HUES6 (cell line): ENCODE data around the gene MBNL1.

Source experiments
- H3K27ac ChIP-seq: 2 replicates; pipeline ENCODE4 v1.7.0; 2013; ENCODE audit warnings: low read depth, mild to moderate bottlenecking, low read length, inconsistent platforms
- H3K27me3 ChIP-seq: 2 replicates; pipeline ENCODE4 v1.6.1; 2013; ENCODE audit warnings: low read length; ENCODE audit not compliant: control insufficient read depth, insufficient read depth
- H3K36me3 ChIP-seq: 2 replicates; pipeline ENCODE4 v1.6.1; 2013; ENCODE audit warnings: low read length; ENCODE audit not compliant: control insufficient read depth, insufficient read depth
- H3K4me1 ChIP-seq: 2 replicates; pipeline ENCODE4 v1.6.1; 2013; ENCODE audit warnings: low read length; ENCODE audit not compliant: control insufficient read depth, insufficient read depth
- H3K4me3 ChIP-seq: 2 replicates; pipeline ENCODE4 v1.5.1; 2013; ENCODE audit warnings: low read depth, low read length
- H3K9ac ChIP-seq: one replicate; pipeline ENCODE4 v1.6.1; 2013; ENCODE audit warnings: mild to moderate bottlenecking, low read length
- H3K9me3 ChIP-seq: 2 replicates; pipeline ENCODE4 v1.6.1; 2013; ENCODE audit warnings: low read depth, low read length; ENCODE audit not compliant: control insufficient read depth, insufficient read depth

MBNL1 gene

DNA sequence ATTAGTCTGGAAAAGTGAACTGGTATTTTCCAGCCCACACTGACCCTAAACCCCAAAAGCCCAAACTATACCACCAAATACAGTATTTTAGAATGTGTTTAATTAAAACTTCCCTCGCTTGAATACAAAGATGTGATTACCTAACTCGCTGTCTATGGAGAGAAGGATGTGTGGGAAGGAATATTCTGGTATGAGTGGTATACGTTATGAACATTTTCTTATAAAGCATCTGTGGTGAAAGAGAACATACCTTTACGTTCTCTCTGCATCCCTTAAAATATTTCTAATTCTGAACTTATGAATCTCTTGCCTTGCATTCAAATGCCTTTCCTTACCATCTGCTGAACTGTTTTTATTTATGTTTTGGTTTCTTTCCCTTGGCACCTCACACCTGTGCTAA, 201.4 kb downstream of the MBNL1 start:
- Histone ChIP-seq H3K4me3 (no peak overlapping the region), H3K9me3 (no peaks in the 10 kb centered on the region), H3K27ac (no peak overlapping the region), H3K36me3 (no peaks in the 10 kb centered on the region), H3K4me1 (peaks cover 6% of the 10 kb centered on the region), H3K27me3 (no peaks in the 10 kb centered on the region), H3K9ac (no peak overlapping the region)

DNA sequence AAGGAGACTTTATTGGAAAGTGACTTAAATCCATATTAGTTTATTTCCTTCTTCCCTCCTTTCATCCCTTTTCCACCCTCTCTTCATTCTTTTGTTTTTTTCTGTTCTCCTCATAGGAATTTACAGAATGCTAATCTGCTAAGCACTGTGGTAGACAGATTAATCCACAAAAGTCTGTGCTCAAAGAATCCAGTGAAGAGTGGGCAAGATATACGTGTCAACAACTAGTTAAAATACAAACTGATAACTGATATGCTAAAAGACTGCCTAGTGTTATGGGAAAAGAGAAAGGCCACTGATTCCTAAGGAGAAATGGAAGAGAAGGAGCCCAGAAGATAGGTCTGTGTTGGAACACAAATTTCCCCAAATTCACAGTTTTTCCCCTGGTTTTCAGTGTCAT, 202.2 kb downstream of the MBNL1 start:
- Histone ChIP-seq H3K9ac (no peak overlapping the region), H3K27ac (no peak overlapping the region), H3K36me3 (no peaks in the 10 kb centered on the region), H3K27me3 (no peaks in the 10 kb centered on the region), H3K4me3 (no peak overlapping the region), H3K4me1 (peaks cover 6% of the 10 kb centered on the region), H3K9me3 (0 out of 2 replicates have a peak, but pooled peaks cover 3% of the 10 kb centered on the region)

- Histone ChIP-seq H3K9me3 (0 out of 2 replicates have a peak, but pooled peaks cover 3% of the 10 kb centered on the region), H3K4me3 (peak overlapping the region; percentile 27; the same call in 1 of the 2 replicates), H3K27ac (no peak overlapping the region), H3K4me1 (peaks cover 6% of the 10 kb centered on the region), H3K9ac (no peak overlapping the region), H3K36me3 (no peaks in the 10 kb centered on the region), H3K27me3 (no peaks in the 10 kb centered on the region)
Observed at GRCh38 chr3:152471814-152472671, 203.3 kb downstream of the MBNL1 start.

GRCh38 chr3:152472672-152472954, 203.9 kb downstream of the MBNL1 start:
- Histone ChIP-seq H3K36me3 (no peaks in the 10 kb centered on the region), H3K27ac (no peak overlapping the region), H3K9me3 (0 out of 2 replicates have a peak, but pooled peaks cover 3% of the 10 kb centered on the region), H3K4me3 (no peak overlapping the region), H3K27me3 (no peaks in the 10 kb centered on the region), H3K9ac (no peak overlapping the region), H3K4me1 (peaks cover 6% of the 10 kb centered on the region)

GRCh38 chr3:152474585-152474984, 205.9 kb downstream of the MBNL1 start:
- Histone ChIP-seq H3K27me3 (no peaks in the 10 kb centered on the region), H3K4me1 (peaks cover 6% of the 10 kb centered on the region), H3K9ac (no peak overlapping the region), H3K36me3 (no peaks in the 10 kb centered on the region), H3K27ac (no peak overlapping the region), H3K4me3 (no peak overlapping the region), H3K9me3 (0 out of 2 replicates have a peak, but pooled peaks cover 3% of the 10 kb centered on the region)

- Histone ChIP-seq H3K4me1 (no peaks in the 10 kb centered on the region), H3K36me3 (no peaks in the 10 kb centered on the region), H3K27me3 (no peaks in the 10 kb centered on the region), H3K9ac (no peak overlapping the region), H3K27ac (no peak overlapping the region), H3K4me3 (no peak overlapping the region), H3K9me3 (0 out of 2 replicates have a peak, but pooled peaks cover 3% of the 10 kb centered on the region)
Observed at GRCh38 chr3:152477422-152477821, 208.7 kb downstream of the MBNL1 start.

DNA sequence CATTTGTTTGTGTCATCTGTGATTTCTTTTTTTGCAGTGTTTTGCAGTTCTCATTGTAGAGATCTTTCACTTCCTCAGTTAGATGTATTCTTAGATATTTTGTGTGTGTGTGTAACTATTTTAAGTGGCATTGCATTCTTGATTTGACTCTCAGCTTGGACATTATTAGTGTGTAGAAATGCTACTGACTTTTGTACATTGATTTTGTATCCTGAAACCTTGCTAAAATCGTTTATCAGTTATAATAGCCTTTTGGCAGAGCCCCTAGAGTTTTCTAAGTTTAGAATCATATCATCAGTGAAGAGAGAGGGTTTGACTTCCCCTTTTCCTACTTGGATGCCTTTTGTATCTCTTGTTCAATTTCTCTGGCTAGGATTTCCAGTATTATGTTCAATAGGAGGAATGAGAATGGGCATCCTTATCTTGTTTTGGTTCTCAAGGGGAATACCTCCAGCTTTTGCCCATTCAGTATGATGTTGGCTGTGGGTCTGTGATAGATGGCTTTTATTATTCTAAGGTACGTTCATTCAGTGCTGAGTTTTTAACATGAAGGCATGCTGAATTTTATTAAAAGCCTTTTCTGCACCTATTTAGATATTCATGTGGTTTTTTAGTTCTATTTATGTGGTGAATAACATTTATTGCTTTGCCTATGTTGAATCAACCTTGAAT, 211.7 kb downstream of the MBNL1 start:
- Histone ChIP-seq H3K9ac (no peak overlapping the region), H3K4me1 (no peaks in the 10 kb centered on the region), H3K4me3 (no peak overlapping the region), H3K9me3 (peaks cover 4% of the 10 kb centered on the region; the same call in 1 of the 2 replicates), H3K36me3 (no peaks in the 10 kb centered on the region), H3K27me3 (no peaks in the 10 kb centered on the region), H3K27ac (no peak overlapping the region)

DNA sequence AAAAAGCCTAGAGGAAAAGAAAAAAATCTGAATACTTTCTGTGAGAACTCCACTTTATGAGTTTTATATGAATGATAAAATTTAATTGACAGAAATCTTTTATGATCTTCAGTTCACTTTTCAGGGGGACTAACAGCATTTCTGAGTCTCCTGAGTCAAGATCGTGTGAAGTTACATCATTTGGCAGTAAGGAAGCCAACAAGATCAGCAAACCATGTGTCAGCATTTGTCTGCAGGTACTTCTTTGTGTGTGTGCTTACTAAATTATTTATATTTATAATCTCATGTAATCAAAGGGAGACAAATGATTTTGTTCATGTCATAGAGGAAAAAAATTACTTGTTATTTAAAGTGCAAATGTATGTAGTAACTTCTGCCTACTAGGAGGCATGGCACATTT, 217.6 kb downstream of the MBNL1 start:
- H3K27ac ChIP-seq: no peak overlapping the region
- no peaks in the 10 kb centered on the region for H3K4me1 ChIP-seq
- no peaks in the 10 kb centered on the region for H3K27me3 ChIP-seq
- H3K4me3 ChIP-seq: no peak overlapping the region
- no peaks in the 10 kb centered on the region for H3K36me3 ChIP-seq
- H3K9me3 ChIP-seq: peaks cover 2% of the 10 kb centered on the region; the same call in 1 of the 2 replicates
- H3K9ac ChIP-seq: no peak overlapping the region

GRCh38 chr3:152488449-152488848, 219.7 kb downstream of the MBNL1 start:
- H3K4me1 ChIP-seq: no peaks in the 10 kb centered on the region
- no peaks in the 10 kb centered on the region for H3K27me3 ChIP-seq
- no peak overlapping the region for H3K27ac ChIP-seq
- H3K9me3 ChIP-seq: no peaks in the 10 kb centered on the region
- H3K4me3 ChIP-seq: no peak overlapping the region
- no peaks in the 10 kb centered on the region for H3K36me3 ChIP-seq
- H3K9ac ChIP-seq: no peak overlapping the region

GRCh38 chr3:152491922-152492321, 223.2 kb downstream of the MBNL1 start:
- no peaks in the 10 kb centered on the region for H3K27me3 ChIP-seq
- H3K9ac ChIP-seq: no peak overlapping the region
- no peaks in the 10 kb centered on the region; the same call in 1 of the 2 replicates for H3K4me1 ChIP-seq
- no peak overlapping the region for H3K4me3 ChIP-seq
- no peaks in the 10 kb centered on the region for H3K36me3 ChIP-seq
- H3K9me3 ChIP-seq: no peaks in the 10 kb centered on the region
- no peak overlapping the region for H3K27ac ChIP-seq

- H3K9me3 ChIP-seq: 0 out of 2 replicates have a peak, but pooled peaks cover 3% of the 10 kb centered on the region
- H3K27me3 ChIP-seq: no peaks in the 10 kb centered on the region
- H3K4me1 ChIP-seq: no peaks in the 10 kb centered on the region; the same call in 1 of the 2 replicates
- no peak overlapping the region for H3K4me3 ChIP-seq
- H3K9ac ChIP-seq: no peak overlapping the region
- no peak overlapping the region for H3K27ac ChIP-seq
- H3K36me3 ChIP-seq: no peaks in the 10 kb centered on the region
Observed at GRCh38 chr3:152496286-152496685, 227.6 kb downstream of the MBNL1 start.
